NCI-H2107 treated with DMSO at 0.1 percent for 48 hours (cell line): ENCODE results near the gene EIF2A.

Source experiments
- DNase-seq: peaks from one replicate; lab custom pipeline; 2025; ENCODE audit not compliant: unreplicated experiment; lab: John Stamatoyannopoulos, UW

EIF2A gene

DNA sequence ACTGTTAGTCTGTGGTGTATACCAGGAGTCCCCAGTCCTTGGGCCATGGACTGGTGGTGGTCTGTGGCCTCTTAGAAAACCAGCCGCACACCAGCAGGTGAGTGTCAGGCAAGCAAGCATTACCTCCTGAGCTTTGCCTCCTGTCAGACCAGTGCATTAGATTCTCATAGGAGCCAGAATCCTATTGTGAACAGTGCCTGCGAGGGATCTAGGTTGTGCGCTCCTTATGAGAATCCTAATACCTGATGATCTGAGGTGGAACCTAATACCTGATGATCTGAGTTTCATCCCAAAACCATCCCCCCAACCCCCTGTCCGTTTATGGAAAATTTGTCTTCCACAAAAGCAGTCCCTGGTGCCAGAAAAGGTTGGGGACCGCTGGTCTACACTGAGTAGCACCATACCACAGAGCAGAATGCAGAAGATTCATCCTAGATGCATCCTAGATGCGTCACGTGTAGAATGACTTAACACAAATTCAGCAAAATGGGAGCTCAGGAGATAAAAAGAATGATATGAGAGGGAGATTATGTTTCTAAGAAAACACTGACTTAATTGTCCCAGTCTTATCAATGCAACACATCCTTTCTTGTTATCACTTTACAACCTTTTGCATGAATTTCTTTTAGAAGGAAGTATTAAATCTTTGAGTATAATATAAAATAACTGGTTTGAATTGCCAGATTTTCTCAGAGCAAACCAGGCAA lies 85.1 kb downstream of the EIF2A start:
- no peak for DNase-seq

DNA sequence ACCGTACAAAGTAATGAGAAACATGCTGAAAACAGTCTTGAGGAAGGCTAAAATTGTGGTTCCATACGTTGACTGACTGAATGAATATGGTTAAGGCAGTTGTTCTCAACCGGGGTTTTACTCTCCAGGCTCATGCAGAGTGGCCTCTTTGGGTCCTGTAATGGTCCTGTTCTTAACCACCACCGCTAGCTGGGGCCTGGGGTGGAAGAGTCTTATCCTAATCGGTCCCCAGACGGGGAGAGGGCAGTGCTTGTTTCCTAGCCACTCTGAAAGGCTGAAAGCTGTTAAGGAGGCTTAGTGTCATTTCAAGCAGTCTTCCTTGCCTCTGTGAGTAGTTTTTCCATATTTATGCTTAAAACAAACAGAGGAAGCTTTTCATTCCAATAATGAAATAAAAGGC lies 88.5 kb downstream of the EIF2A start:
- DNase-seq = no peak

DNA sequence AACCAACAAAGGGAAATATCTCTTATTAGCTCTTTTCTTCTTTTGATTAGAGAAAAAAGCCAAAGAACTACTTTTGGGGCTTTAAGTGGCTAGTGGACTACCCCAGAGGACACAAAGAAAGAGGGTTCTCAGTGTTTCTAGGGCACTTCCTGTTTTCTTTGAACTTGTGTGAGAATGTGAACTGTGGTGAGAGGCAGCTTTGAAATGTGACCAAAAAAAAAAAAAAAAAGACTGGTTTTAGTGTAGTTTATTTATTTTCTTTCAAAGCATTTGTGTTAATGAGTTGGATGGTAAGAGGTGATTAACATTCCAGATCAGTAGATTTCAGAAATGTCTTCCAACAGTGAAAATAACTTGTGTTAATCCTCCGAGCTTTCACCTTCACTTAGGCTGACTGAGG lies 88.9 kb downstream of the EIF2A start:
- no peak for DNase-seq
